HG03039 (cell line): ENCODE measurements around the gene PLG.
"Not testable (repeated sequence)": the region's sequence is repeated elsewhere in the genome, so short reads cannot be mapped to it uniquely, and the experiment has no call there.

ENCODE experiments used
- ATAC-seq: cut with Tn5 transposase; IDR thresholded peaks from one replicate; pipeline ENCODE4 v1.9.1; 2021; ENCODE audit warnings: mild to moderate bottlenecking, moderate library complexity; ENCODE audit not compliant: unreplicated experiment

PLG gene

DNA sequence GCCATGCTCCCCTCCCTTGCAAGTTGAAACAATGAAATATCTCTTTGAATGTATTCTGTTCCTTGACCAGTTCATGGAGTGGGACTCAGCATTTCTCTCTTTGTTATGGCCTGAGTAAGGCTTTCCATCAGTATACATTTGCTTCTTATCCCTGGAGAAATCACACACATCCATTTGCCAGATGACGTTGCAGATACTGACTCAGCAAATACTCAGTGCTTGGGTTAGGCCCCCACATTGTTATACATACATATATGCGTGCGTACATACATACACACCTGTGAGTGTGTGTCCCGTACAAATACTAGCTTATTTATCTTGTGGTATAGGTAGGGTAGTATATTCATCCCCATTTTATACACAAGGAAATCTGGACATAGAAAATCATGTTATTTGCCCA lies 72.4 kb downstream of the PLG start:
- no peak for ATAC-seq

DNA sequence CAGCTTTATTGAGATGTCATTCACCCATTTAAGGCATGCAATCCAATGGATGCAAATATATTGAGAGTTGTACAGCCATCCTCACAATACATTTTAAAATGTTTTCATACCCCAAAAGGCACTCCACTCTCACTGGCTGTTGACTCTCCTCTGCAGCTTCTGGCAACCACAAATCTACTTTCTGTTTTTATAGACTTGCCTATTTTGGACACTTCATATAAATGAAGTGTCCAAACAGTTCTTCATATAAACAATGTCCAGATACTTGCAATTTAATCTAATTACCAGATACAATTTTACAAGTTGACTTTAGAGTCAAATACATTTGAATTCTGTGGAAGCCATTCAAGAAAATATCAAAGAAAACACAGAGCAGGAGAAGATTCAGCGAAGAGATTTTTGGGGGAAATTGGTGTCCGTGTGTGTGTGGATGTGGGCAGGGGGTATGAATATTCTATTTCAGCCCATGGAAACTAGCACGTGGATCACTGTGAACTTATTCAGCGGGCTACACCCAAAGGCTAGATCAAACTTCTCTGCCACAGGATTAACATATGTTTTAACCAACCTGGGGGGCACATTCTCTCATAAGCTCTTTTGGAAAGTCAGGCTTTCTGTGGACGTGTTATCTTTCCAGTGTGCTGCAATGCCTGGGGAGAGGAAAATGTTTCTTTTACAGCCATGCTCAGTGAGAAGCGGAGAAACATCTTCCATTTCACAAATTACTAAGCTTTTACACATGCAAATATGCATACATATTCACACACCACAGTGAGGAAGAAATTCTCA lies 73.9 kb downstream of the PLG start:
- ATAC-seq, result no peak

DNA sequence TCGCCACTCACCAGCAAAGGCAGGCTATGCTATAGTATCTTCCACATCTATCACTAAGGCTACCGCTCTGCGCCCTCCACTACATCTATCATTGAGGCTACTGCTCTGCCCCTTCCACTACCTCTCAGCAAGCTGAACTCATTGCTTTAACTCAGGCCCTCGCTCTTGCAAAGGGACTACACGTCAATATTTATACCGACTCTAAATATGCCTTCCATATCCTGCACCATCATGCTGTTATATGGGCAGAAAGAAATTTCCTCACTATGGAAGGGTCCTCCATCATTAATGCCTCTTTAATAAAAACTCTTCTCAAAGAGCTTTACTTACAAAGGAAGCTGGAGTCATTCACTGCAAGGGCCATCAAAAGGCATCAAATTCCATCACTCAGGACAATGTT lies 77.1 kb downstream of the PLG start:
- not testable (repeated sequence) for ATAC-seq

DNA sequence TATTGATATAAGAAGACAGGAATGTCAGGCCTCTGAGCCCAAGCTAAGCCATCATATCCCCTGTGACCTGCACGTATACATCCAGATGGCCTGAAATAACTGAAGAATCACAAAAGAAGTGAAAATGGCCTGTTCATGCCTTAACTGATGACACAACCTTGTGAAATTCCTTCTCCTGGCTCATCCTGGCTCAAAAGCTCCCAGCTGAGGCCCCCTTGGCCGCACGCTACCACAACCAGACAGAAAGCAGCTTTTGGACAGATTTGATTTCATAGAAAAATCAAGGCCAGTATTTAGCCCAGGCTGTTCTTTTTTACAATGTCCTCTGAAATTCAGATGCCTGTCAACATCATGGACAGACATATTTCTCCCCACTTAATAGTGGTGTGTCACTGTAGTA lies 78.6 kb downstream of the PLG start:
- not testable (repeated sequence) for ATAC-seq

DNA sequence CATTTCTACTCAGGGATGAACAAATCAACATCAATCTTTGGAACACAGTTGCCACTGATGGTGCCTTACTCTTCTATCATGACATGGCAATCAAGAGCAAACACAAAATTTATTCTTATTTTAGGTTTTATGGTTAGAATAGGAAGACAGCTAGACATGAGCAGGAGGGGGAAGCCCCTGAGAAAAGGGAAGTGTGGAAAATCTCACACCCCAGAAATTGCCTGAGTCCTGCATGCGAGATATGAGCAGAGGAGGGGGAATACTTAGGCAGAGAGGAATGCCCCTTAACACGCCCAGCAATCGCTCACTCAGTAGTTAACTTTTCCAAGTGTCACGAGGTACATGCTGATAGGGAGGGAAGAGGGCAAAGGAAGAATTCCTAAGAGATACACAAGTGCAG lies 79.3 kb downstream of the PLG start:
- ATAC-seq, result no peak

DNA sequence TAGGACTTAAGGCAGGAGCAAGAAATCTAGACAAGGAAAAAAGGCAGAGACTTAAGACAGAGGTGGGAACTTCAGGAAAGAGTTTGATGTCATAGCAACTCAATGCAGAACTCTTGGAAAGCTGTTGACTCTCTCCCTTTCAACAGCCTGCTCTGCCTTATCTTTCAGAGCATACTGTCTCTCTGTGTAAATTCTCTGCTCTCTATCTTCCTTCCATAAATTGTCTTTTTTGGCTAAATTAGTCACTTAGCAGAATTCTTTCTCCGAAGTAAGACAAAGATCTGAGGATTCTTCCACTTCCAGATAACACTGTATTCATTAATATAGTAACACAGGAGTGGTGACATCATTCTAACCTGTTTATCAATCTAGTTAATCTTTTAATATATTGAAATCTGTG lies 80.2 kb downstream of the PLG start:
- ATAC-seq, result no peak

DNA sequence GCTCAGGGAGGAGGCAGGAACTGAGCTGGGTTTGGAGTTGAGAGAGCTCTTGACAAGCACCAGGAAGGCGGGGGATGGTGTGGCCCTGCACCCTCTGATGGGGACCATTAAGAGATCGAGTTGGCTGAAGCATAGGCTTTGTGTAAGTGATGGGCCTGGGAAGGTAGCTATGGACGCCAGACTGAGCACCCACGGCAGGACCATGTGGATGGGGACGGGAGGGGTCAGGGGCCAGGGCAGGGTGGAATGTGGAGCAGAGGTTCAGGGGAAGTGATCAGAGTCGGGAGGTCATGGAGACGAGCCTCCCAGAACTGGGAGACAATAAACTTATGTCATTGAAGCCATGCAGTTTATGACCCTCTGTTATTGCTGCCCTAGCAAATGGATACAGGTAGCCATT lies 81.7 kb downstream of the PLG start:
- ATAC-seq, result no peak

DNA sequence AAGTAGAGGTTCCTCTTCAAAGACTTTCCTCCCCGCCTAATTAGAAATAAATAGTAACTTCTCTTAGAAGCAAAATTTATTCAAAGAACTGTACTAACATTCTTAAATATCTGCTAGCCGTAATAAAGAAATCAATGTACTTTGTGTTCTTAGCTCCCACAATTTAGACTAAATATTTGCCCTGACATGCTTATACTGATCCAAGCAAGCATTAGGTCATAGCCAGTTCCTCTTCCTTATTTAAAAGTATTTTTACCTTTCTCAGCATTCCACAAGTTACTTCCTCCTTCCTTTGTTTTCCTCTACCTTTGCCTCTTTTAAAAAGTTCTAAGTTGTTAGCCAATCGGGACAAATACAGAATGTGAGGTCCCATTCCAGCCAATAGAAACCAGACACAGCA lies 86.1 kb downstream of the PLG start:
- ATAC-seq, result not testable (repeated sequence)

DNA sequence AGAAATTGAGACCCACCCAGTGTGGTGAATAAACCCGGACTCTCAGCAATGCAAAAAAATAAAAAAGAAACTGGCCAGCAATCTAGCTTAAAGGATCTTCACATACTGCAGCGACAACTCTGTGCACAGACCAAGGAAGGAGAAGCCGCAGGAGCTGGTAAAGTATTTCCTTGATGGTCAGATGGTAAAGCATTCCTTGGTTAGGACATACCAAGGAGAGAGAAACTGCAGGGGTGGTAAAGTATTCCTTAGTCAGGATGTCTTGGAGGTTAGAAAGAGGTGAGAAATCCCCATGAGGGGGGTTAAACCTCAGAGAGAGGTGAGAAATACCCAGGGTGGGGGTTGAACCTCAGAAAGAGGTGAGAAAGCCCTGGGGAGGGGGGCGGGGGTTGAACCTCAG lies 86.8 kb downstream of the PLG start:
- no peak for ATAC-seq

DNA sequence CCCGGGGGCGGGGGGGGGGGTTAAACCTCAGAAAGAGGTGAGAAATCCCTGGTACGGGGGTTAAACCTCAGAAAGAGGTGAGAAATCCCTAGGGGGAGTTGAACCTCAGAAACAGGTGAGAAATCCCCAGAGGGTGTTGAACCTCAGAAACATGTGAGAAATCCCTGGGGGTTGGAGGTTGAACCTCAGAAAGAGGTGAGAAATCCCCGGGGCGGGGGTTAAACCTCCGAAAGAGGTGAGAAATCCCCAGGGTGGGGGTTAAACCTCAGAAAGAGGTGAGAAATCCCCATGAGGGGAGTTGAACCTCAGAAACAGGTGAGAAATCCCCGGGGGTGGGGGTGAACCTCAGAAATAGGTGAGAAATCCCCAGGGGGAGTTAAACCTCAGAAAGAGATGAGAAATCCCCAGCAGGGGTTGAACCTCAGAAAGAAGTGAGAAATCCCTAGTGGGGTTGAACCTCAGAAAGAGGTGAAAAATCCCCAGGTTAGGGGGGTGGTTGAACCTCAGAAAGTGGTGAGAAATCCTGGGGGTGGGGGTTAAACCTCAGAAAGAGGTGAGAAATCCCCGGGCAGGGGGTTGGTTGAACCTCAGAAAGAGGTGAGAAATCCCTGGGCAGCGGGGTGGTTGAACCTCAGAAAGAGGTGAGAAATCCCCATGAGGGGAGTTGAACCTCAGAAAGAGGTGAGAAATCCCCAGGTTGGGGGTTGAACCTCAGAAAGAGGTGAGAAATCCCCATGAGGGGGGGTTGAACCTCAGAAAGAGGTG lies 87.4 kb downstream of the PLG start:
- ATAC-seq, result no peak

DNA sequence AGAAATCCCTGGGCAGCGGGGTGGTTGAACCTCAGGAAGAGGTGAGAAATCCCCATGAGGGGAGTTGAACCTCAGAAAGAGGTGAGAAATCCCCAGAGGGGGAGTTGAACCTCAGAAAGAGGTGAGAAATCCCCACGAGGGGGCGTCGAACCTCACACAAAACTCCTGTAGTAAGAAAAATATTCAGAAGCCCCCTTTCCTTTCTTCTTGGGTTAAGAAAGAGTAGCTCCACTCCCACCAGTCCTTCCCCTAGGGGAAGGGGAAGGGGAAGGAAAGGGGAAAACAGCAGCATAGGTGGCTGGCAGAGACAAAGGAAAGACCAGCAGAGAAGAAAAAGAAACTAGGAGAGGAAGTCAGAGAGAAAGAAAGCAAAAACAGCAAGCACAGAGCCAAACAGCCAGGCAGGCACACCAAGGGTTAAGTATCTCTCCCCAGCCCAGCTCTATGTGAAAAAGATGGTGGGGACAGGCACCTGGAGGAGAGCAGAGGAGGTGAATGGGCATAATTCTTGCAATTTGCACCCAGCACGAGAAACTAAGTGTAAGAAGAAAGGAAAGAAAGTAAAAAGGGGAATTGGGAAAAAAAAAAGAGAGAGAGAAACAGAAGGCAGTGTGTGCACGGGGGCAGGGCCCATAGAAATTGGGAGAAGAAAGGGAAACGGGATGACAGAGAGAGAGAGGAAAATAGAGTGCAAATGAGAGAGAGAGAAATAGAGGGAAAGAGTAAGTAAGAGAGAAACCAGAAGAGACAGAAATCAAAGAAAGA lies 88.2 kb downstream of the PLG start:
- ATAC-seq, result no peak

DNA sequence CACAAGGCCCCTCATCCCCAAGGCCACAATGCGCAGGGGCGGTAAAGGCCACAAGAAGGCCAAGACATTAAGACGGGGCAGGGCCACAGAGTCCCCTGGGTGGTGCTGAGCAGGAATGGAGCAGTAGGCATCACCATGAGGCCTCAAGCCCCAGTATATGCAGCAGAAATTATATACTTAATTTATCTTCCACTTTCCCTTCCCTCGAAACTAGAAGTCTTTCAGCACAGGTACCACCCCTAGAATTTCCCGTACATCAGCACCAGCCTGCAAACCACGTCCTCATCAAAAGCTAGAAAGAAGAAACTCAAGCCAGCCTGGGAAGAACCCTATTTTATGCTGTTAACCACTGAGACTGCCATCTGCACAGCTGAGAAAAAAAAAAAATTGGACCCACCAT lies 89.4 kb downstream of the PLG start:
- ATAC-seq, result peak; percentile 57

DNA sequence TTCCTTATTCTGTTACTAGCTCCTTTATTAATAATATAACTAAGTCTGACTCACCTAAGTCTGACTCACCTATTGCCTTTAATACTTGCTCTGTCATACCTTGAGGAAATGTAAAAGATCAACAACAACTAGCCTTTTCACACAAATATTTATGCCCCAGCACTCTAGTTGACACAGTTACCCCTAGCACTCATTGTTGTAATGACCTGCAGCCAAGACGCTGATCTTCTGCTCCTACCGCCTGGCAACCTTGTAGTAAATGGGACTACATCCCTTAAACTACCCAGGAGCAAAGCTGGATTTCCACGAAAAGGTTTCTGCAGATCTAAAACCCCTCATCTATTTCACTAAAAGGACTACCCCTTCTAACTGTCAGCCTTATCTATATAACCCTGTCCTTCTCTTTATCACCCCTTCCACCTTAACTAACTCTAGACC lies 90.0 kb downstream of the PLG start:
- ATAC-seq, result peak; percentile 26

DNA sequence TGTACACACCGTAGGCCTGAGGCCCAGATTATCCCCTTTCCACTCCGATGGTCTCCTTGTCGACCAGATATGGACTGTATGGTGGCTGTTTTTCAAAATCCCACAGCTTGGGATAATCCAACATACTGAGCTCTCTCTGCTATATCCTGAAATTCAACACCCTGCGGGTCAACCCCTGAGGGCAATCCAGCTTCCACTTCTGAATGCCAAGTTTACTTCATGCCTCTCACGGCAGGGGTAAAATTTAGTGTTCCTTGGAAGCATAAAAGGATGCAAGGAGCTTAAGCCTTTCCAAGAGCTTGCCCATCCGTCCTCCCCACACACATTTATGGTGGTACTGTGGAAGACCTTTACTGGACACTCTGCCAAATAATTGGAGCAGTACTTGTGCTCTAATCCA lies 90.7 kb downstream of the PLG start:
- ATAC-seq, result no peak

DNA sequence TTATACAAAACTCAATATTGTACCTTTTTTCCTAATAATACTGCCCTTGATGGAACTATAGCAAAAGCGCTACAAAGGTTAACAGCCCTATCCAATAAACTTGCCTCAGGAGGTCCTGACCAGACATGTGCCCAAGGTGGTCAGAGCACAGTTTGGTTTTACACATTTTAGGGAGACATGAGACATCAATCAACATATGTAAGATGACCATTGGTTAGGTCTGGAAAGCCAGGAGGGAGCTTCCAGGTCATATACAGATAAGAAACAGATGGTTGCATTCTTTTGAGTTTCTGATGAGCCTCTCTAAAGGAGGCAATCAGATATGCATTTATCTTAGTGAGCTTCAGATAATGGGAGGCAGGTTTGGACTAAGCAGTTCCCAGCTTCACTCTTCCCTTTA lies 91.6 kb downstream of the PLG start:
- ATAC-seq, result no peak

DNA sequence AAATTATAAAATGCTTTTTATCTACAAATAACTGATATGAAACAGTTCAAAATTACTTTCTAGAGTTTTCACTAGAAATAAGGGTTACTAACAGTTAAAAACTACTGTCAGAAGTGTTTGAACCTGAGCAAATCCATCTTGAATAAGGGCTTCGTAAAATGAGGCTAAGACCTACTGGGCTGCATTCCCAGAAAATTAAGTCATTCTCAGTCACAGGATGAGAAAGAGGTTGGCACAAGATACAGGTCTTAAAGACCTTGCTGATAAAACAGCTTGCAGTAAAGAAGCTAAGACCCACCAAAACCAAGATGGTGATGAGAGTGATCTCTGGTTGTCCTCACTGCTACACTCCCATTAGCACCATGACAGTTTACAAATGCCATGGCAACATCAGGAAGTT lies 93.7 kb downstream of the PLG start:
- no peak for ATAC-seq

DNA sequence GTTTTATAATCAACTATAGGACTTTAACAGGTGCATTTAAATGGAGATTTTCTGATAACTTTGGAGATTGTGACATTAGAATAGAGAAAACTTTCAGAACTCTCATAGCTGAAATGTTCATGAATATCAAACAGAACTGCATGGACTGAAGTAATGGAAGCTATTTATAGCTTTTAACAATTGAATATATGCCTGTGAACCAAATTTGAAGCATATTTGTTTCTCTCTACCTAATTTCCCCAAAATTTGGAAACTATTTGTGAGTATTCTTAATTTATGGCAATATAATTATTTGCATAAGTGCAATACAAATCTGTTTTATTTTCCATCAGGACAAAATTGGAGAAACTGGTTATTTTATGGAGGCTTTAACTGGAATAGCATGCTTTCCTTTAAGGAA lies 96.6 kb downstream of the PLG start:
- ATAC-seq, result no peak

DNA sequence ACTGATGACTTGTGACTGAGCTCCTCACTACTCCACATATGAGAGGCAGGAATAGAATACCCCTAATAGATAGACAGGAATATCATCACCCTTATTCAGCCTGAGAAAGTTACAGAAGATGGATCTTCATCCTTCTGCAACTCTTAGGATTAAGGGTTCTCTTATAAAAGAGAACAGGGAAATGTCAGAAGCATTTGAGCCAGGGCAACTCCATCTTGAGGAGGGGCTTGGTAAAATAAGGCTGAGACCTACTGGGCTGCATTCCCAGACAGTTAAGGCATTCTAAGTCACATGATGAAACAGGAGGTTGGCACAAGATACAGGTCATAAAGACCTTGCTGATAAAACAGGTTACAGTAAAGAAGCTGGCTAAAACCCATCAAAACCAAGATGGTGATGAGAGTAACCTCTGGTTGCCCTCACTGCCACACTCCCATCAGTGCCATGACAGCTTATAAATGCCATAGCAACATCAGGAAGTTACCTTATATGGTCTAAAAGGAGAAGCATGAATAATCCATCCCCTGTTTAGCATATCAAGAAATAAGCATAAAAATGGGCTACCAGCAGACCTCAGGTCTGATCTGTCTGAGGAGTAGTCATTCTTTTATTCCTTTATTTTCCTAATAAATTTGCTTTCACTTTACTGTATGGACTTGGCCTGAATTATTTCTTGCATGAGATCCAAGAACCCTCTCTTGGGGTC lies 97.9 kb downstream of the PLG start:
- no peak for ATAC-seq

DNA sequence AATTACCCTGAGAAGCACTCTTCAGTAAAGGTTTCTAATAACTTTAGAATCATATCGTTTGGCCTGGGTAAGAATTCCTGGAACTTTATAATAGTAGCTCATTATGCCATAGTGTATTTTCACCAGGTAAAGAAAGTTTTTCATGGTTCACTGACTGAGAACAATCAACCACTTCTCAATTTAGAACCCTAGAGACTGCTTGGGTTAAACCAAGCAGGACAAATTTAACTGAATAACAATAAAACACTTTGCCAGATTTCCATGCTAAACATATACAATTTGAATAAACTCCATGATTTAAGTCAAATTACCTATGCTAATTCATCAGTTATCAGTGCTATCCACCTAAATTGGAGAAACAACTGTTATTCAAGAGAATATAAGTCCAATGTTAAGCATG lies 99.4 kb downstream of the PLG start:
- ATAC-seq, result no peak

DNA sequence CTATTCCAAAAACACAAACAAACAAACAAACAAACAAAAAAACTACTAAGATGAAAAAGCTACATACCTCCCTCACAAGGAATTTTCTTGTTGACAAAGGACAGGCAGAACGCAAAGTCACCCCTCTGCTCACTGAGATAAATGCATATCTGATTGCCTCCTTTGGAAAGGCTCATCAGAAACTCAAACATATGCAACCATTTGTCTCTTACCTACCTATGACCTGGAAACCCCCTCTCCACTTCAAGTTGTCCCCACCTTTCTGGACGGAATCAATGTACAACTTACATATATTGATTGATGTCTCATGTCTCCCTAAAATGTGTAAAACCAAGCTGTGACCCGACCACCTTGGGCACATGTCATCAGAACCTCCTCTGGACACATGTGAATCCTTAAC lies 100.0 kb downstream of the PLG start:
- not testable (repeated sequence) for ATAC-seq
